ENCODE data around the gene TRMT1.

DNA sequence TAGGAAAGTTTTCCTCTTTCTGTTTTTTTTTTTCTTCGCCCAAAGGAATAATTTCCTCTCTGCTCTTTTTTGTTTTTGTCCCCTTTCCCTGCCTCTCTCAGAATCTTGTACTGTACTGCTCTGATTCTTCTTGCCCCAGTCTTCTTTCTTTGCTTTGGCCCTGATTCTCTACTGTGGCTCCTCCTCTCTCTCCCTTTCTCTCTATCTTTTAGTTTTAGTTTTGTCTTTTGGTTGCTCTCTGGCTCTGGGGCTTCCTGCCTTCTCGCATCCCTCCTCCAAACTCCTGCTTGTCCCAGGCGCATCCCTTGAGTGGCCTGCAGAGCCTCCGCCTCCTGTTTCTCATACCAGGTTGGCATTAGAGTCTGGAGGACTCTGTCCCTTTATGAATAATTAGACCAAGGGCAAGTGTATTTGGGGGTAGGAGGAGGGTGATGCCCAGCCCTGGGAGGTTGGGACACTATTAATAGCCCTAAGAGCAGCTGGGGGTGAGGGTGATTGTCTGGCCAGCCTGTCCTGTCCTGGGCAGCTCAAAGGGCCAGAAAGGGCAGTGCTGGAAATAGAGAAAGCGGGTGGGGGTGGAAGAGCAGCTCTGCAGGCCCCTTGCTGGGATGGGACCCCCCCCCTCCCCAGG lies 53.0 kb downstream of the TRMT1 start:
- no peak for TF ChIP-seq EZH2 (IDR thresholded peaks at IDR 0.05; ENCODE audit: low read length, unreplicated experiment)
- TF ChIP-seq CTCF (conservative IDR thresholded peaks at IDR 0.05; ENCODE audit: low read depth, low read length) = no peak

All from PC-3 (cell line).